Central memory CD8-positive, alpha-beta T cell (primary cell): ENCODE data around the gene PPP6R2.
A peak's percentile ranks its signal among the peaks of the same experiment; 100 is the strongest.
"Not testable (repeated sequence)": the region's sequence is repeated elsewhere in the genome, so short reads cannot be mapped to it uniquely, and the experiment has no call there.

Experiments used
- ATAC-seq: fragments of 150-1000 bp; cut with Tn5 transposase; replicated peaks from 2 replicates; pipeline ENCODE4 v1.10.0; 2022; ENCODE audit warnings: mild to moderate bottlenecking, moderate FRiP score, moderate number of reproducible peaks; ENCODE audit not compliant: poor library complexity, severe bottlenecking; ENCODE audit errors: extremely low read depth
- DNase-seq, 2 donors: peaks; one replicate each; pipeline ENCODE4 v3.0.0; 2021; ENCODE audit warnings: low spot score in 2 of 2
- H3K27ac Mint-ChIP-seq: one replicate; pipeline ENCODE4 v1.8.0; 2022; ENCODE audit warnings: low read depth, mild to moderate bottlenecking, moderate library complexity, mixed read lengths
- H3K27me3 Mint-ChIP-seq: one replicate; pipeline ENCODE4 v1.8.0; 2022; ENCODE audit warnings: mixed read lengths
- H3K36me3 Mint-ChIP-seq: one replicate; pipeline ENCODE4 v1.8.0; 2022; ENCODE audit warnings: mild to moderate bottlenecking, moderate library complexity, mixed read lengths; ENCODE audit not compliant: insufficient read depth
- H3K4me1 Mint-ChIP-seq: one replicate; pipeline ENCODE4 v1.8.0; 2022; ENCODE audit warnings: mixed read lengths
- H3K4me3 Mint-ChIP-seq: one replicate; pipeline ENCODE4 v1.8.0; 2022; ENCODE audit warnings: mild to moderate bottlenecking, moderate library complexity, mixed read lengths
- H3K9me3 Mint-ChIP-seq: one replicate; pipeline ENCODE4 v1.8.0; 2022; ENCODE audit warnings: mixed read lengths

Gene PPP6R2

DNA sequence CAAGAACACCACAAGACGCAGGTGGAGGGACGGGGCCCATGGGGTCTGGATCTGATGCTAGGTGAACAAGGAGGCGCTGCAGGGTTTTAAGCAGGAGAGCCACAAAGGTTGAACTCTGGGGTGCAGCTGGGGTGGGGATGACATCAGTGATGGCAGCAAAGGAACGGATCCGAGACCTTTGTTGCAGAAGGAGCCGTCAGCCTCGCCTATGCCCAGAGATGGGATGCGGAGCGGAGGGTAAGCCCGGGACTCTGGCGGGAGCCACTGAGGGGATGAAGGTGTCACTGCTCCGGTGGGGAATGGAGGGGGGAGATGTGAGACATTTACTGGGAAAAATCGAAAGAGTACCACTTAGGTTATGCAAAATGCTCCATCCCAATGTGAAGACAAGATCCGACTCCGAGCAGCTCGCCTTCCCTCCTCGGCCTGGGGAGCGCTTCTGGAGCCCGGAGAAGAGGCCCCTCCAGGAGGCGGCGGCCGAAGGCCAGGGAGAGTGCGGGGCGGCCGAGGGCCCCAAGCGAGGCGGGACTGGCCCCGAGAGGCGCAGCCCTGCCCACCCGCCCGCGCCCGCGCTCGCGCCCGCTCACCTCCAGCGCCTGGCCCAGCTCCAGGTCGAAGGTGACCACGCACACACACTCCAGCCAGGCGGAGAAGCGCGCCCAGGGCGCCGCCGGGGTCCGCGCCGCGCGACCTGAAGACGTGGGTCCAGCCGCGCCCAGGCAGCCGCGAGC is 16.7 kb upstream of the PPP6R2 start:
- H3K27me3 Mint-ChIP-seq = no peaks in the 10 kb centered on the region
- peak overlapping the region; percentile 80 for H3K27ac Mint-ChIP-seq

DNA sequence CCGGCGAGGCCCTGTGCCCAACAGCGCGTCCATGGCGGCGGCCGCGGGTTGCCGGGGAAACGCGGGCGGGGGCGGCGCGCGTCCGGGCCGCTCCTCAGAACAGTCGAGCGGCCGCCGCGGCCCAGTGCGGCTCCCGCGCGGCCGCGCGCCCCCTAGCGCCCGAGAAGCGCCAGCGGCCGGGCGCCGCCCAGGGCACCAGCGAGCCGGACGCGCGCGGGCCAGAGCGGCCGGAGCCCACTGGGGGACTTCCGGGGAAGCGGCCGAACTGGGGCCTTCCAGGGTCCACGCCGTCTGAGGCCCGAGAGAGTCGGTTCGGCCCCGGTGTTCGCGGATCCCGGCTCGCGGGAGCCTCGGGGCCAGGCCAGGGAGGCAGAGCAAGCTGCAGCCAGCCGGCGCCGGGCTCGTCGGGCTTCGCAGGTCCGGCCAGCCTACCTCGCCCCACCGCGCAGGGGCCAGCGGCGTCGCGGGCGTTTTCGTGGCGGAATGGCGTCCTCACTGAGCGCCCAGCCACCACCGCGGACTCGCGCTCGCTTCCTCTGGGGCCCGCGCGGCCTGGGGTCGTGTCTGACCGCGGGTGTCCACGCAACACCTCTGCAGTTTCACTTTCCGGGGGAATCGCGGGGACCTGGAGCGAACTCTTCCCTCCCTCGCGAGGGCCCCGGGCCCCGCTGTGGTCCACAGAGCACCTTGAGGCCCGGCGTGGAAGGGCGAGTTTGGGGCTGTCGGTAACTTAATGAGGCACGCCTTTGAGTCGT is 16.0 kb upstream of the PPP6R2 start, which contains the start of gene DENND6B:
TSS of gene DENND6B (minus strand) at position 57 of the 755 bp plus-strand sequence. CDS start at position 33, 24 bp downstream.
- Mint-ChIP-seq H3K4me1 (peaks cover 9% of the 10 kb centered on the region), H3K27me3 (no peaks in the 10 kb centered on the region), H3K4me3 (peak within 1 kb of the TSS; percentile 81), H3K9me3 (no peaks in the 10 kb centered on the region), H3K36me3 (peaks cover 2% of the 10 kb centered on the region), H3K27ac (peak within 1 kb of the TSS; percentile 80)
- ATAC-seq (peak; percentile 94), DNase-seq (peak; percentile 29 to 40)

More for the DNA sequence above, 16.7 kb upstream of the PPP6R2 start:
- Mint-ChIP-seq H3K9me3 (no peaks in the 10 kb centered on the region), H3K4me1 (peaks cover 9% of the 10 kb centered on the region), H3K36me3 (peaks cover 2% of the 10 kb centered on the region), H3K4me3 (peak overlapping the region; percentile 81)
- no peak for ATAC-seq
- DNase-seq = no peak

DNA sequence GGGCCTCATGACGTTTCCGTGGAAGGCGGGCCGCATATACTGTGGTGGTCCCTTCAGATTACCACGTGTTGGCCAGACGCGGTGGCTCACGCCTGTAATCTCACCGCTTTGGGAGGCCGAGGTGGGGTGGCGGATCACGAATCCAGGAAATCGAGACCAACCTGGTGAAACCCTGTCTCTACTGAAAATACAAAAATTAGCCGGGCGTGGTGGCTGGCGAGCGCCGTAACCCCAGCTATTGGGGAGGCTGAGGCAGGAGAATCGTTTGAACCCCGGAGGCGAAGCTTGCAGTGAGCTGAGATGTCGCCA is 15.5 kb upstream of the PPP6R2 start:
- no peak overlapping the region for H3K27ac Mint-ChIP-seq
- DNase-seq = no peak
- H3K27me3 Mint-ChIP-seq = no peaks in the 10 kb centered on the region
- peaks cover 9% of the 10 kb centered on the region for H3K4me1 Mint-ChIP-seq
- H3K36me3 Mint-ChIP-seq = peaks cover 2% of the 10 kb centered on the region
- no peak for ATAC-seq
- no peaks in the 10 kb centered on the region for H3K9me3 Mint-ChIP-seq
- H3K4me3 Mint-ChIP-seq = peak overlapping the region; percentile 76

DNA sequence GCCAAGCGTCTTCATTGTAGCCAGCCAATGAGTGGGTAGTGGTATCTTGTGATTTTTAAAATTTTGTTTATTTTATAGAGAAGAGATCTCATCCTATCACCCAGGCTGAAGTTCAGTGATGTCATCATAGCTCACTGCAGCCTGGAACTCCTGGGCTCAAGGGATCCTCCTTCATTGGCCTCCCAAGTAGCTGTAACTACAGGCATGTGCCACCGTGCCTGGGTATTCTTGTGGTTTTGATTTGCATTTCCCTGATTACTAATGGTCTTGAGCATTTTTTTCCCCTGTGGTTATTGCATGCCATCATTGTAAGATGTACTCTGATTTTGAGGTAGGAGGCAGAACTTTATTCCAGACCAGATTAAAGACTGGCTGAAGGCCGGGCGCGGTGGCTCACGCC is 13.9 kb upstream of the PPP6R2 start:
- Mint-ChIP-seq H3K4me3 (no peak overlapping the region), H3K27me3 (no peaks in the 10 kb centered on the region), H3K4me1 (peaks cover 9% of the 10 kb centered on the region), H3K9me3 (no peaks in the 10 kb centered on the region), H3K27ac (no peak overlapping the region), H3K36me3 (peaks cover 2% of the 10 kb centered on the region)
- ATAC-seq = no peak
- no peak for DNase-seq

DNA sequence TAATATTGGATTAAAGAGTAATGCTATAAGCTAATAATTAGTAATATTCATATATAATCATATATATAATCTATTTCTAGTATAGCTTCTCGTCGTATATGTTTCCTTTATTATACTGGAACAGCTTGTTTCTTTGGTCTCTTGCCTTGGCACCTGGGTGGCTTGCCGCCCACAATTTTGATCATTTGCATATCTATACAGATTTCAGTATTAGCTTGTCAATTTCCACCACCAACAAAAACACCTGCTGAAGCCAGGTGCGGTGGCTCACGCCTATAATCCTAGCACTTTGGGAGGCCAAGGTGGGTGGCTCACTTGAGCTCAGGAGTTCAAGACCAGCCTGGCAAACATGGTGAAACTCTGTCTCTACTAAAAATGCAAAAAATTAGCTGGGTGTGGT is 8.7 kb upstream of the PPP6R2 start:
- not testable (repeated sequence) for H3K9me3 Mint-ChIP-seq, H3K4me1 Mint-ChIP-seq, H3K27ac Mint-ChIP-seq, DNase-seq, ATAC-seq, H3K36me3 Mint-ChIP-seq, H3K4me3 Mint-ChIP-seq, H3K27me3 Mint-ChIP-seq

DNA sequence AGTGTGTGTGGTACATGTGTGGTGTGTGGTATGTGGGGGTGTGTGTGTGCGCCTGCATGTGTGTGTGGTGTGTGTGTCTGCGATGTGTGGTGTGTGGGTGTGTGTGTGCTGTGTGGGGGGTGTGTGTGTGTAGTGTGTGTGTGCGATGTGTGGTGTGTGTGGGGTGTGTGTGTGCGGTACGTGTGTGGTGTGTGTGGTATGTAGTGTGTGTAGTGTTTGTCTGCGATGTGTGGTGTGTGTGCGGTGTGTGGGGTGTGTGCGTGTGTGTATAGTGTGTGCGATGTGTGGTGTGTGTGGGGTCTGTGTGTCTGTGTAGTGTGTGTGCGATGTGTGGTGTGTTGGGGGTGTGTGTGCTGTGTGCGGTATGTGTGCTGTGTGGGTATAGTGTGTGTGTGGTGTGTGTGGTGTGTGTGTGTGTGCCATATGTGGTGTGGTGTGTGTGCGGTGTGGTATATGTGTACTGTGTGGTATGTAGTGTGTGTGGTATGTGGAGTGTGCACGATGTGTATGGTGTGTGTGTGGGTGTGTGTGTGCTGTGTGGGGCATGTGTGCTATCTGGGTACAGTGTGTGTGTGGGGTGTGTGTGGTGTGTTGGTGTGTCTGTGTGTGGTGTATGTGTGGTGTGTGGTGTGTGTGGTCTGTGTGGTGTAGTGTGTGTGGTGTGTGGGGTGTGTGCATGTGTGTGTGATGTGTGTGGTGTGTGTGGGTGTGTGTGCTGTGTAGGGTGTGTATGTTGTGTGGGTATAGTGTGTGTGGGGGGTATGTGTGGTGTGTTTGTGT is 5.7 kb upstream of the PPP6R2 start:
- no peaks in the 10 kb centered on the region for H3K27me3 Mint-ChIP-seq
- H3K9me3 Mint-ChIP-seq = no peaks in the 10 kb centered on the region
- no peak overlapping the region for H3K27ac Mint-ChIP-seq
- no peaks in the 10 kb centered on the region for H3K4me1 Mint-ChIP-seq
- H3K4me3 Mint-ChIP-seq = no peak overlapping the region
- ATAC-seq (no peak), DNase-seq (no peak)
- H3K36me3 Mint-ChIP-seq = no peaks in the 10 kb centered on the region

DNA sequence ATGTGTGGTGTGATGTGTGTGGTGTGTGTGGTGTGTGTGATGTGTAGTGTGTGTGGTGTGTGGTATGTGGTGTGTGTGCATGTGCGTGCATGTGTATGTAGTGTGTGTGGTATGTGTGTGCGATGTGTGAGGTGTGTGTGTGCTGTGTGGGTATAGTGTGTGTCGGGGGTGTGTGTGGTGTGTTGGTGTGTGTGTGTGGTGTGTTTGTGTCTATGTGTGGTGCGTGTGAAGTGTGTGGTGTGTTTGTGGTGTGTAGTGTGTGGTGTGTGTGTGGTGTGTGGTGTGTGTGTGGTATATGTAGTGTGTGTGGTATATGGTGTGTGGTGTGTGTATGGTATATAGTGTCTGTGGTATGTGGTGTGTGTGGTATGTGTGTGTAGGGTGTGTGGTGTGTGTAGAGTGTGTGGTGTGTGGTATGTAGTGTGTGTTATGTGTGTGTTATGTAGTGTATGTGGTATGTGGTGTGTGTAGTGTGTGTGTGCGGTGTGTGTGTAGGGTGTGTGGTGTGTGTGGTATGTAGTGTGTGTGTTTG is 5.0 kb upstream of the PPP6R2 start:
- no peaks in the 10 kb centered on the region for H3K4me1 Mint-ChIP-seq
- DNase-seq (no peak), ATAC-seq (no peak)
- H3K9me3 Mint-ChIP-seq = no peaks in the 10 kb centered on the region
- no peak overlapping the region for H3K27ac Mint-ChIP-seq
- H3K36me3 Mint-ChIP-seq = no peaks in the 10 kb centered on the region
- no peak overlapping the region for H3K4me3 Mint-ChIP-seq
- H3K27me3 Mint-ChIP-seq = no peaks in the 10 kb centered on the region

DNA sequence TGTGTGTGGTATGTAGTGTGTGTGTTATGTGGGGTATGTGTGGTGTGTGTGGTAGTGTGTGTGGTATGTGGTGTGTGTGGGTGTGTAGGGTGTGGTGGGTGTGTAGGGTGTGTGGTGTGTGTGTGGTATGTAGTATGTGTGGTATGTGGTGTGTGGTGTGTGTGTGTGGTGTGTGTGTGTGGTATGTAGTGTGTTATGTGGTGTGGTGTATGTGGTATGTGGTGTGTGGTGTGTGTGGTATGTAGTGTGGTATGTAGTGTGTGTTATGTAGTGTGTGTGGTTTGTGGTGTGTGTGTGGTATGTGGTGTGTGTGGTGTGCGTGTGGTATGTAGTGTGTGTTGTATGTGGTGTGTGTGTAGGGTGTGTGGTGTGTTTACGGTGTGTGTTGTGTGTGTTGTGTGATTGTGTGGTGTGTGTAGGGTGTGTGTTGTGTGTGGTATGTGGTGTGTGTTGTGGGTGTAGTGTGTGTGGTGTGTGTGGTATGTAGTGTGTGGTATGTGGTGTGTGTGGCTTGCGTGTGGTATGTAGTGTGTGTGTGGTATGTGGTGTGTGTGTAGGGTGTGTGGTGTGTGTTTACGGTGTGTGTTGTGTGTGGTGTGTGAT is 4.2 kb upstream of the PPP6R2 start:
- no peaks in the 10 kb centered on the region for H3K4me1 Mint-ChIP-seq
- no peak for DNase-seq
- no peaks in the 10 kb centered on the region for H3K36me3 Mint-ChIP-seq
- no peaks in the 10 kb centered on the region for H3K9me3 Mint-ChIP-seq
- H3K27me3 Mint-ChIP-seq = no peaks in the 10 kb centered on the region
- ATAC-seq = no peak
- H3K4me3 Mint-ChIP-seq = no peak overlapping the region
- H3K27ac Mint-ChIP-seq = no peak overlapping the region

DNA sequence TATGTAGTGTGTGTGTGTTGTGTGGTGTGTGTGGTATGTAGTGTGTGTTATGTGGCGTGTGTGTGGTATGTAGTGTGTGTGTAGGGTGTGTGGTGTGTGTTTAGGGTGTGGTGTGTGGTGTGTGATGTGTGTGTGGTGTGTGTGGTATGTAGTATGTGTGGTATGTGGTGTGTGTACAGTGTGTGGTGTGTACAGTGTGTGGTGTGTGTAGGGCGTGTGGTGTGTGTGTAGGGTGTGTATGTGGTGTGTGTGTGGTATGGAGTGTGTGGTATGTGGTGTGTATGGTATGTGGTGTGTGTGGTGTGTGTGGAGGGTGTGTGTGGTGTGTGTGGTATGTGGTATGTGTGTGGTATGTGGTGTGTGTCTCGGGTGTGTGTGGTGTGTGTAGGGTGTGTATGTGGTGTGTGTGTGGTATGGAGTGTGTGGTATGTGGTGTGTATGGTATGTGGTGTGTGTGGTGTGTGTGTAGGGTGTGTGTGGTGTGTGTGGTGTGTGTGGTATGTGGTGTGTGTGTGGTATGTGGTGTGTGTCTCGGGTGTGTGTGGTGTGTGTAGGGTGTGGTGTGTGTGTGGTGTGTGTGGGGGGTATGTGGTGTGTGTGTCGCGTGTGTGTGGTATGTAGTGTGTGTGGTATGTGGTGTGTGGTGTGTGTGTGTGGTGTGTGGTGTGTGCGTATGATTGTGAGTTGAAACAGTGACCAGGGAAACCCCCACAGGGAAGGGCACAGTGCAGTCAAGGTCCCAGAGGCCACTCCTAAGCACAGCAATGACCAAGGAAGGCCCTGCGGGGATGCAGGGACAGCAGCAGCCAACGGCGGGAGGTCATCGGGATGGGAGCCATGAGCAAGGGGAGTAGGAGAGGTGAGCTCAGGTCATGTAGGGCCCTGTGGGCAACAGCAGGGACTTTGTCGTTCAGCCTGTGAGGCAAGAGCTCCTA is 2.9 kb upstream of the PPP6R2 start:
- H3K9me3 Mint-ChIP-seq = no peaks in the 10 kb centered on the region
- ATAC-seq = no peak
- no peak for DNase-seq
- no peaks in the 10 kb centered on the region for H3K36me3 Mint-ChIP-seq
- H3K4me3 Mint-ChIP-seq = no peak overlapping the region
- H3K27me3 Mint-ChIP-seq = no peaks in the 10 kb centered on the region
- no peaks in the 10 kb centered on the region for H3K4me1 Mint-ChIP-seq
- H3K27ac Mint-ChIP-seq = no peak overlapping the region

DNA sequence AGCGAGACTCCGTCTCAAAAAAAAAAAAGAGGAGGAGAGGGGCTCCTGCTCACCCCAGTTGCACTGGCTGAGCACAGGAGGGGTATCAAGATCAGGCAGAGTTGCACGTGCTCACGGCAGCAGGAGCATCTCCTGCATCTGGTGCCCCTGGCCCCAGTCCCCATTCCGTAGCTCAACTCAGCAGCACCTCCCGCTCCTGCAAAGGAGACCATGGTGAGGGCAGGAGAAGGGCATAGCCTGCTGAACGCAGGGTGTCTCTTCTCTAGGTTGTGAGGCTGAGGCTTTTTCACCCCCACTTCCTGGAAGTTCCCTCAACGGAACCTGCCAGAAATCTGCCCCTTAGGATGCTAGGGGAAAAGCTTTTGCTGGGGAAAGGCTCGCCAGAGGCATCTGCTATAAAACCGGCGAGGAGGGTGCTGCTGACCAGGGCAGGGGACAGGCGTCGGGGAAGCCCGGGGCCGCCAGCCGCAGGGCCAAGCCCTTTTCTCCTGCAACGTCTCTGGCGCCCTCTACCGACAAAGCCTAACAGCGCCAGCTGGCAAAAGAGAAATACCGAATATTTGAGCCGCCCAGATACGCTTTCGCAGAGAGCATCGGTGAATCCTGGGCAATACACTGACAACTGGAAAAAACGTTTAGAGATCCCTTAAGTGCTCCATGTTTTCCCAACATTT is 1.0 kb upstream of the PPP6R2 start:
- no peaks in the 10 kb centered on the region for H3K27me3 Mint-ChIP-seq
- H3K9me3 Mint-ChIP-seq = no peaks in the 10 kb centered on the region
- H3K4me1 Mint-ChIP-seq = no peaks in the 10 kb centered on the region
- ATAC-seq = peak; percentile 64
- DNase-seq = peak; percentile 80 to 90
- H3K27ac Mint-ChIP-seq = no peak overlapping the region
- peak overlapping the region; percentile 68 for H3K4me3 Mint-ChIP-seq
- H3K36me3 Mint-ChIP-seq = peaks cover 1% of the 10 kb centered on the region

DNA sequence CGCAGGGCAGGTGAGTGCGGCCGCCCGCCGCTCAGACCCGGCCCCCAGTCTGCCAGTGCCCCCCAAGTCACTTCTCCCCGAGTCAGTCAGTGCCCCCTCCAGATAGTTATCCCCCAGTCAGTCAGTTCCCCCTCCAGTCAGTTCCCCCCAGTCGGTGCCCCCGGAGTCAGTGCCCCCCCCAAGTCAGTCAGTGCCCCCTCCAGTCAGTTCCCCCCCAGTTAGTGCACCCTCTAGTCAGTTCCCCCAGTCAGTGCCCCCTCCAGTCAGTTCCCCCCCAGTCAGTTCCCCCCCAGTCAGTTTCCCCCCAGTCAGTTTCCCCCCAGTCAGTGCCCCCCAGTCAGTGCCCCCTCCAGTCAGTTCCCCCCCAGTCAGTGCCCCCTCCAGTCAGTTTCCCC is 411 bp downstream of the PPP6R2 start:
- Mint-ChIP-seq H3K27ac (no peak overlapping the region), H3K4me3 (no peak overlapping the region), H3K36me3 (peaks cover 1% of the 10 kb centered on the region), H3K9me3 (no peaks in the 10 kb centered on the region), H3K4me1 (no peaks in the 10 kb centered on the region), H3K27me3 (no peaks in the 10 kb centered on the region)
- DNase-seq = no peak
- ATAC-seq = peak; percentile 4
